K562 (cell line): ENCODE results near the gene TARP.

Source experiments
- MYC ChIP-seq, 2 experiments: fragments of 250-450 bp in 1 of 2; sonication (Bioruptor Pico) in 1 of 2; IDR thresholded peaks; 2 replicates each; pipeline versions ENCODE4 v1.5.1 to v1.6.1; 2012 to 2021; ENCODE audit warnings: low read depth in 2 of 2, borderline replicate concordance in 1 of 2, improper control_type of control experiment in 1 of 2, low read length in 1 of 2, mild to moderate bottlenecking in 1 of 2, moderate library complexity in 1 of 2
- NFIC ChIP-seq: fragments of 450-650 bp; IDR thresholded peaks from 2 replicates; pipeline ENCODE4 v1.6.1; 2017; ENCODE audit warnings: mild to moderate bottlenecking, inconsistent platforms
- STAT5B ChIP-seq: fragments of 250-450 bp; sonication (Bioruptor Pico); IDR thresholded peaks from 2 replicates; pipeline ENCODE4 v1.8.0; 2021; ENCODE audit warnings: mild to moderate bottlenecking, inconsistent platforms
- ZBTB11 ChIP-seq, 3 experiments: fragments of 200-800 bp in 1 of 3; fragments of 250-450 bp in 1 of 3; fragments of 450-650 bp in 1 of 3; sonication (Bioruptor Pico) in 1 of 3; sonication (Bioruptor generic) in 1 of 3; formaldehyde crosslinking in 1 of 3; IDR thresholded peaks; 2 replicates each; pipeline versions ENCODE4 v1.6.1 to v1.8.0; 2016 to 2022; ENCODE audit warnings: mild to moderate bottlenecking in 2 of 3, missing genetic modification characterization in 2 of 3, missing compliant biosample characterization in 1 of 3, moderate library complexity in 1 of 3
- ZNF165 ChIP-seq: fragments of 250-450 bp; sonication (Bioruptor Pico); IDR thresholded peaks from 2 replicates; pipeline ENCODE4 v1.4.0; 2020; ENCODE audit warnings: borderline replicate concordance
- TF ChIP-seq, protein P1 (sequence below): sonication (generic); formaldehyde crosslinking; IDR thresholded peaks from 2 replicates; pipeline ENCODE4 v1.9.0; 2022; ENCODE audit warnings: mild to moderate bottlenecking, missing genetic modification reagents
- TF ChIP-seq, protein P2 (sequence below): sonication (generic); formaldehyde crosslinking; IDR thresholded peaks from 2 replicates; pipeline ENCODE4 v1.8.0; 2023; ENCODE audit warnings: missing genetic modification reagents, mild to moderate bottlenecking, borderline replicate concordance
- TF ChIP-seq, protein P3 (sequence below): fragments of 250-450 bp; sonication (Bioruptor Pico); IDR thresholded peaks from 2 replicates; pipeline ENCODE4 v1.8.0; 2021; ENCODE audit warnings: borderline replicate concordance, mild to moderate bottlenecking, moderate library complexity; ENCODE audit not compliant: poor library complexity, severe bottlenecking
- TF ChIP-seq, protein P4 (sequence below): fragments of 450-650 bp; IDR thresholded peaks from 2 replicates; pipeline ENCODE4 v1.7.1; 2018; ENCODE audit warnings: mild to moderate bottlenecking, low read depth; ENCODE audit not compliant: partially characterized antibody

DNA sequence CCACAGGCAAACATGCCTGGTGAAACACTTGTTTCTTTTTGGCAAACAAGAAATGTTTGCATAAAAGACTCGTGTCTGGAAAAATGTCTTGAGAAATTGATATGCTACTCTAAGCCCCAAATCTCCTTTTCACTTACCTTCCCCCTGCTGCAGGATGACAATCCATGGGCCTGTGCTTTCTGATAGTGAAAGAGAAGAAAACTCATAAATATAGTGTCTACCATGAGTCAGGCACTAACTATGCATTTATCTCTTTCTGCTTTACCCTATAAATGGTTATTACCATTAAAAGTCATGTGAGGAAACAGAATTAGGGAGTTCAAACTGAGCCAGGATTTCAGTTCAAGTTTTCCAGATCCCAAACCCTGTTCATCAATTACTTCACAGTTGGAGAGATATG, 6.6 kb upstream of the TARP start:
- TF ChIP-seq, protein P1, sequence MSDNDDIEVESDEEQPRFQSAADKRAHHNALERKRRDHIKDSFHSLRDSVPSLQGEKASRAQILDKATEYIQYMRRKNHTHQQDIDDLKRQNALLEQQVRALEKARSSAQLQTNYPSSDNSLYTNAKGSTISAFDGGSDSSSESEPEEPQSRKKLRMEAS (CRISPR knock-in tag), result no peak
- no peak for TF ChIP-seq ZBTB11 (CRISPR knock-in tag; IDR thresholded peaks at IDR 0.05)
- TF ChIP-seq, protein P2, sequence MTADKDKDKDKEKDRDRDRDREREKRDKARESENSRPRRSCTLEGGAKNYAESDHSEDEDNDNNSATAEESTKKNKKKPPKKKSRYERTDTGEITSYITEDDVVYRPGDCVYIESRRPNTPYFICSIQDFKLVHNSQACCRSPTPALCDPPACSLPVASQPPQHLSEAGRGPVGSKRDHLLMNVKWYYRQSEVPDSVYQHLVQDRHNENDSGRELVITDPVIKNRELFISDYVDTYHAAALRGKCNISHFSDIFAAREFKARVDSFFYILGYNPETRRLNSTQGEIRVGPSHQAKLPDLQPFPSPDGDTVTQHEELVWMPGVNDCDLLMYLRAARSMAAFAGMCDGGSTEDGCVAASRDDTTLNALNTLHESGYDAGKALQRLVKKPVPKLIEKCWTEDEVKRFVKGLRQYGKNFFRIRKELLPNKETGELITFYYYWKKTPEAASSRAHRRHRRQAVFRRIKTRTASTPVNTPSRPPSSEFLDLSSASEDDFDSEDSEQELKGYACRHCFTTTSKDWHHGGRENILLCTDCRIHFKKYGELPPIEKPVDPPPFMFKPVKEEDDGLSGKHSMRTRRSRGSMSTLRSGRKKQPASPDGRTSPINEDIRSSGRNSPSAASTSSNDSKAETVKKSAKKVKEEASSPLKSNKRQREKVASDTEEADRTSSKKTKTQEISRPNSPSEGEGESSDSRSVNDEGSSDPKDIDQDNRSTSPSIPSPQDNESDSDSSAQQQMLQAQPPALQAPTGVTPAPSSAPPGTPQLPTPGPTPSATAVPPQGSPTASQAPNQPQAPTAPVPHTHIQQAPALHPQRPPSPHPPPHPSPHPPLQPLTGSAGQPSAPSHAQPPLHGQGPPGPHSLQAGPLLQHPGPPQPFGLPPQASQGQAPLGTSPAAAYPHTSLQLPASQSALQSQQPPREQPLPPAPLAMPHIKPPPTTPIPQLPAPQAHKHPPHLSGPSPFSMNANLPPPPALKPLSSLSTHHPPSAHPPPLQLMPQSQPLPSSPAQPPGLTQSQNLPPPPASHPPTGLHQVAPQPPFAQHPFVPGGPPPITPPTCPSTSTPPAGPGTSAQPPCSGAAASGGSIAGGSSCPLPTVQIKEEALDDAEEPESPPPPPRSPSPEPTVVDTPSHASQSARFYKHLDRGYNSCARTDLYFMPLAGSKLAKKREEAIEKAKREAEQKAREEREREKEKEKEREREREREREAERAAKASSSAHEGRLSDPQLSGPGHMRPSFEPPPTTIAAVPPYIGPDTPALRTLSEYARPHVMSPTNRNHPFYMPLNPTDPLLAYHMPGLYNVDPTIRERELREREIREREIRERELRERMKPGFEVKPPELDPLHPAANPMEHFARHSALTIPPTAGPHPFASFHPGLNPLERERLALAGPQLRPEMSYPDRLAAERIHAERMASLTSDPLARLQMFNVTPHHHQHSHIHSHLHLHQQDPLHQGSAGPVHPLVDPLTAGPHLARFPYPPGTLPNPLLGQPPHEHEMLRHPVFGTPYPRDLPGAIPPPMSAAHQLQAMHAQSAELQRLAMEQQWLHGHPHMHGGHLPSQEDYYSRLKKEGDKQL (CRISPR knock-in tag), result no peak
- TF ChIP-seq MYC (IDR thresholded peaks at IDR 0.05; ENCODE audit: low read depth, low read length), result no peak
- TF ChIP-seq MYC (CRISPR knock-in tag; IDR thresholded peaks at IDR 0.05; ENCODE audit: borderline replicate concordance, low read depth), result no peak
- TF ChIP-seq ZNF165 (CRISPR knock-in tag), result no peak
- no peak for TF ChIP-seq STAT5B (CRISPR knock-in tag)
- TF ChIP-seq NFIC, result no peak
- TF ChIP-seq, protein P3, sequence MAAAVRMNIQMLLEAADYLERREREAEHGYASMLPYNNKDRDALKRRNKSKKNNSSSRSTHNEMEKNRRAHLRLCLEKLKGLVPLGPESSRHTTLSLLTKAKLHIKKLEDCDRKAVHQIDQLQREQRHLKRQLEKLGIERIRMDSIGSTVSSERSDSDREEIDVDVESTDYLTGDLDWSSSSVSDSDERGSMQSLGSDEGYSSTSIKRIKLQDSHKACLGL, result no peak
- TF ChIP-seq, protein P4, sequence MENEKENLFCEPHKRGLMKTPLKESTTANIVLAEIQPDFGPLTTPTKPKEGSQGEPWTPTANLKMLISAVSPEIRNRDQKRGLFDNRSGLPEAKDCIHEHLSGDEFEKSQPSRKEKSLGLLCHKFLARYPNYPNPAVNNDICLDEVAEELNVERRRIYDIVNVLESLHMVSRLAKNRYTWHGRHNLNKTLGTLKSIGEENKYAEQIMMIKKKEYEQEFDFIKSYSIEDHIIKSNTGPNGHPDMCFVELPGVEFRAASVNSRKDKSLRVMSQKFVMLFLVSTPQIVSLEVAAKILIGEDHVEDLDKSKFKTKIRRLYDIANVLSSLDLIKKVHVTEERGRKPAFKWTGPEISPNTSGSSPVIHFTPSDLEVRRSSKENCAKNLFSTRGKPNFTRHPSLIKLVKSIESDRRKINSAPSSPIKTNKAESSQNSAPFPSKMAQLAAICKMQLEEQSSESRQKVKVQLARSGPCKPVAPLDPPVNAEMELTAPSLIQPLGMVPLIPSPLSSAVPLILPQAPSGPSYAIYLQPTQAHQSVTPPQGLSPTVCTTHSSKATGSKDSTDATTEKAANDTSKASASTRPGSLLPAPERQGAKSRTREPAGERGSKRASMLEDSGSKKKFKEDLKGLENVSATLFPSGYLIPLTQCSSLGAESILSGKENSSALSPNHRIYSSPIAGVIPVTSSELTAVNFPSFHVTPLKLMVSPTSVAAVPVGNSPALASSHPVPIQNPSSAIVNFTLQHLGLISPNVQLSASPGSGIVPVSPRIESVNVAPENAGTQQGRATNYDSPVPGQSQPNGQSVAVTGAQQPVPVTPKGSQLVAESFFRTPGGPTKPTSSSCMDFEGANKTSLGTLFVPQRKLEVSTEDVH, result no peak
